ENCODE data around the gene CATSPER3.

DNA sequence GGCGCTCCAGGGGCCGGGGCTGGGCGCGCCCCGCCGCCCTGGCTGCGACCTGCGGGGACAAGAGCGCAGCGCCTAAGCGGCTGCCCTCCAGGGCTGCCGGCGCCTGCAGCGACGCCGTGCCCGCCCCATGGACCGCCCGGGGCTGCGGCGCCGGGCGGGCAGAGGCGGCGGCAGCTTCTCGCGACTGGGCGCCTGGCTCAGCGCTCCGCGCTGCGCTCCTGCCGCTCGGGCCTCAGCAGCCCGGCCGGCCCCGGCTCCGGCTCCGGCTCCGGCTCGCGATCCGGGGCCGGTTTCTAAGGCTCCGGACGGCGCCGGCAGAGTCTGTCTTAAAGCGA lies 66.2 kb downstream of the CATSPER3 start, which contains the start of gene PITX1:
- TF ChIP-seq, protein P1, sequence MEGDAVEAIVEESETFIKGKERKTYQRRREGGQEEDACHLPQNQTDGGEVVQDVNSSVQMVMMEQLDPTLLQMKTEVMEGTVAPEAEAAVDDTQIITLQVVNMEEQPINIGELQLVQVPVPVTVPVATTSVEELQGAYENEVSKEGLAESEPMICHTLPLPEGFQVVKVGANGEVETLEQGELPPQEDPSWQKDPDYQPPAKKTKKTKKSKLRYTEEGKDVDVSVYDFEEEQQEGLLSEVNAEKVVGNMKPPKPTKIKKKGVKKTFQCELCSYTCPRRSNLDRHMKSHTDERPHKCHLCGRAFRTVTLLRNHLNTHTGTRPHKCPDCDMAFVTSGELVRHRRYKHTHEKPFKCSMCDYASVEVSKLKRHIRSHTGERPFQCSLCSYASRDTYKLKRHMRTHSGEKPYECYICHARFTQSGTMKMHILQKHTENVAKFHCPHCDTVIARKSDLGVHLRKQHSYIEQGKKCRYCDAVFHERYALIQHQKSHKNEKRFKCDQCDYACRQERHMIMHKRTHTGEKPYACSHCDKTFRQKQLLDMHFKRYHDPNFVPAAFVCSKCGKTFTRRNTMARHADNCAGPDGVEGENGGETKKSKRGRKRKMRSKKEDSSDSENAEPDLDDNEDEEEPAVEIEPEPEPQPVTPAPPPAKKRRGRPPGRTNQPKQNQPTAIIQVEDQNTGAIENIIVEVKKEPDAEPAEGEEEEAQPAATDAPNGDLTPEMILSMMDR (IDR thresholded peaks at IDR 0.05): no peak
- TF ChIP-seq NR1H2 (CRISPR knock-in tag; IDR thresholded peaks at IDR 0.05) (no peak), CREM (CRISPR knock-in tag; IDR thresholded peaks at IDR 0.05) (no peak), ZNF263 (CRISPR knock-in tag; IDR thresholded peaks at IDR 0.05; ENCODE audit: low read depth) (no peak)
- TF ChIP-seq, protein P2, sequence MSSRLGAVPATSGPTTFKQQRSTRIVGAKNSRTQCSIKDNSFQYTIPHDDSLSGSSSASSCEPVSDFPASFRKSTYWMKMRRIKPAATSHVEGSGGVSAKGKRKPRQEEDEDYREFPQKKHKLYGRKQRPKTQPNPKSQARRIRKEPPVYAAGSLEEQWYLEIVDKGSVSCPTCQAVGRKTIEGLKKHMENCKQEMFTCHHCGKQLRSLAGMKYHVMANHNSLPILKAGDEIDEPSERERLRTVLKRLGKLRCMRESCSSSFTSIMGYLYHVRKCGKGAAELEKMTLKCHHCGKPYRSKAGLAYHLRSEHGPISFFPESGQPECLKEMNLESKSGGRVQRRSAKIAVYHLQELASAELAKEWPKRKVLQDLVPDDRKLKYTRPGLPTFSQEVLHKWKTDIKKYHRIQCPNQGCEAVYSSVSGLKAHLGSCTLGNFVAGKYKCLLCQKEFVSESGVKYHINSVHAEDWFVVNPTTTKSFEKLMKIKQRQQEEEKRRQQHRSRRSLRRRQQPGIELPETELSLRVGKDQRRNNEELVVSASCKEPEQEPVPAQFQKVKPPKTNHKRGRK (CRISPR knock-in tag; IDR thresholded peaks at IDR 0.05; ENCODE audit: borderline replicate concordance): no peak

Data from WTC11 (cell line).